ENCODE data around the gene PKDCC. TPM values are rescaled to one million over a fixed set of nuclear protein-coding genes. Genes with fewer than 3 reads are reported as not detected.

The PKDCC gene
- total and polyA plus RNA-seq, 5 experiments from 2014 or later, result not detected

DNA sequence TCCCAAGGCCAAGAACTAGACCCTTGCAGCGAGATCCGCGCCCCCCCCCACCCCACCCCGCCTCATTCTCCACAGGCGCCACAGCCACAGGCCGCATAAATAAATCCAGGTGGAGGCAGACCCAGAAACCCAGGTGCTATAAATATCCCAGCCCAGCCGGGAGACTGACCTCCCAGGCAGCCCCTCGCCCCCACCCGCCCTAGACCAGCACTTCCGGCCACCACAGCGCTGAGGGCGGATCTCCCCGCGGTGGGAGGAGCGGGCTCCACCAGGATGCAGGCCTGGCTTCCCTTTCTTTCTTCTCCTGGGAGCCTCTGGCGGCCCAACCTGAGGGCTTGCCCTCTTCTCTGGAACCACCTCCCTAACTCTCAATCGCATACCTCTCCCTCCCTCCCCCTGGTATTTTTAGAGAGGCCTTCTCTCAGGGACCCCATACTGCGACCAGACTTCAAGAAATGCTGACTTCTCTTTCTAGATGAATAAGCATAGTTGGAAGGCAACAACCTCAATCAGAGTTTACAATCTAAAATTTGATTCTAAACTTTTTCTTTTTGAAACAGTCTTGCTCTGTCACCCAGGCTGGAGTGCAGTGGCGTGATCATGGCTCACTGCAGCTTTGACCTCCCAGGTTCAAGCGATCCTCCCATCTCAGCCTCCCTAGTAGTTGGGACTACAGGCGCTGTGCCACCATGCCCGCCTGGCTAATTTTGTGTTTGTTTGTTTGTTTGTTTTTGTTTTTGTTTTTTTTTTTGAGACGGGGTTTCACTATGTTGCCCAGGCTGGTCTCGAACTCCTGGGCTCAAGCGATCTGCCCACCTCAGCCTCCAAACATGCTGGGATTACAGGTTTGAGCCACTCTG, 55.0 kb downstream of the PKDCC start:
- peak in 1 of 2 donors; percentile 0 for ATAC-seq
- Mint-ChIP-seq H3K36me3 (peaks cover 0 to 2% (median 0%) of the 10 kb centered on the region in 3 donors), H3K4me3 (peak overlapping the region; percentile 77 to 90 (median 85)), H3K27ac (peak overlapping the region in 1 of 10 donors; percentile 99), H3K4me1 (peaks cover 31 to 63% (median 39%) of the 10 kb centered on the region in 4 donors), H3K27me3 (no peaks in the 10 kb centered on the region), H3K9me3 (peaks cover 0 to 9% (median 0%) of the 10 kb centered on the region in 9 donors)
- POLR2A ChIA-PET, result interaction anchor here (0.6 to 4.1 kb wide), 13 partner anchors 11 to 84 kb away, joined by 4 to 72 read pairs (median 6); no protein-coding TSS in a partner anchor
- DNase-seq, result peak in 7 of 10 donors; percentile 18 to 65 (median 31)

DNA sequence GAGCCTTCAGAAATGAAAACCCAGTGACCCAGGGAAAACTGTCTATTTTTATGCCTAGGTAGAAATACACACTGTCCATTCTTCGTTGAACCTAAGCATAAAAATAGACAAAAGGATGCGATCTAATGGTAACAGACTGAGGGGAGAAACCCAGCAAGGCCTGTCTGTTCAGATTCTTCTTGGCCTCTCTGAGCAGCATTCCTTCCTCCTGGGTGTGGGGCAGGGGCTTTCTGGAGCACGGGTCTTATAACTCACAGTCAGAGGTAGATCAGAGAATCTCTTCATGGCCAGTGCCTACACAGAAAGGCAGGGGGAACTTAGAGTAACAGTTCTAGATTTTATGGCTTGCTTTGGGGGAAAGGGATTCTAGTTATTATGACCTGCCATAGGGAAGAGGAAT, 56.0 kb downstream of the PKDCC start:
- no peaks in the 10 kb centered on the region for H3K27me3 Mint-ChIP-seq
- peak overlapping the region in 4 of 10 donors; percentile 58 to 72 (median 66) for H3K4me3 Mint-ChIP-seq
- no peak overlapping the region for H3K27ac Mint-ChIP-seq
- H3K36me3 Mint-ChIP-seq, result peaks cover 0 to 2% (median 0%) of the 10 kb centered on the region in 3 donors
- peaks cover 0 to 9% (median 0%) of the 10 kb centered on the region in 9 donors for H3K9me3 Mint-ChIP-seq
- ATAC-seq (no peak), DNase-seq (no peak)
- H3K4me1 Mint-ChIP-seq, result peaks cover 21 to 53% (median 32%) of the 10 kb centered on the region in 4 donors
- POLR2A ChIA-PET, result interaction anchor here (0.7 to 8.0 kb wide), 5 partner anchors 10 to 67 kb away, joined by 6 to 149 read pairs (median 9); no protein-coding TSS in a partner anchor

DNA sequence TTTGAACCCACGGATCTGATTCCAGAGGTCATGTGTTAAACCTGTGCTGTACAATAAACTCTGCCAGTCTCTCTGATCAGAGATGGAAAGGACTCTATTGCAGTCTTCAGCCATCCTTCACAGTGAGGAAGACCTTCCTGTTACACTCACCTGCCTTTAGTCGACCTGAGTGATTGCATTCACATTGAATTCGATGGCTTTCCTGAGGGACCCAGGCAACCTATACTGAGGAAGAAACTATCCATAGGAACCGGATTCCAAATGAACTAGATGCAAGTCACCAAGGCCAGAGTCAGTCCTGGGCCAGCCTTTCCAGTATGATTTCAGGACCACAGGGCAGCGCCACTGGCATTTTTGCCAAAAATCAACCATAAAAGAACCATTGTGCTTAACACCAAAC, 56.8 kb downstream of the PKDCC start:
- no peaks in the 10 kb centered on the region for H3K27me3 Mint-ChIP-seq
- DNase-seq, result no peak
- H3K4me1 Mint-ChIP-seq, result peaks cover 13 to 45% (median 25%) of the 10 kb centered on the region in 4 donors
- H3K36me3 Mint-ChIP-seq, result peaks cover 0 to 2% (median 0%) of the 10 kb centered on the region in 3 donors
- no peak overlapping the region for H3K27ac Mint-ChIP-seq
- H3K4me3 Mint-ChIP-seq, result peak overlapping the region in 5 of 10 donors; percentile 2 to 72 (median 65)
- ATAC-seq, result no peak
- peaks cover 0 to 7% (median 0%) of the 10 kb centered on the region in 9 donors for H3K9me3 Mint-ChIP-seq
- POLR2A ChIA-PET, result interaction anchor here (1.4 to 8.0 kb wide), 9 partner anchors 13 to 706 kb away, joined by 5 to 149 read pairs (median 8); partner anchors contain the start of gene EML4

DNA sequence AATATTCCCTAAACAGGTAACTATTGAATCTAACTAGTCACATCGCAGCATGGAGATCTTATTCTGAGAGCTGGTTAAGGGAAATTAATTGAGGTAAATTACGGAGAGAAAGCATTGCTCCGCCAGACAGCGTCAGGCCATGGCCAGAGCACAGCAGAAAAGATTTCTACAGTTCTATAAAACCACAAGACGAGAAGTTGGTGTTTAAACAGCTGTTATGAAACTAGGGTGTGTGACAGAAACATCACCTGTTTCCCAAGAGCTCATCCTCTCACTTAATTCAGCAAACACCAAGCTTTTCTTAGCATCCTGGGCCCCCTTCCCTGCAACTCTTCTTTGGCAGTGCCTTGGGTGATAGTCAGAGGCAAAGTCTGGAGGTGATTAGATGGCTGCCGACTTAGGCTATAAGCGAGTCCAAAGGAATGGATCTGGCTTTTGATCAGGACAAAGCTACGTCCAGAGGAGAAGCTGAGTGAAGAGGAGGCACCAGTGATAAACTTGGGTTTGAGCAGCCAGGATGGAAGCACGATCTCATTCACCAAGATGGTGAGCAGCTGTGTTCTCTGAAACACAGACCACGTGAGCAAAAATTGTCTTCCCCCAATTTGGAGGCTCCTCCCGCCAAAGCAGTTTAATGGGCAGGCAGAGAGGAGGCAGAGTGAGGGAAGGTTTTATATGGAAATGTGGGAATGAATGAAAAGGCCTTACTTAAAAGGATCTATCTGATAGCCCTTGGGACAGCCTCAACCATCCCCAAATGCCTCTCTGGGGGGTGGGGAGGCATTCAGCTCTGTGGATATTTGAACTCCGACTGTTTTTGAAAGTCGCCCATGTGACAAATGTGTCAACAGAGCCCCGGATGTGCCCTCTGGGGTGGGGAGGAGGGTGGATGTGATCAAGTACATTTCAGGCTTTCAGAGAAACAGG, 57.8 kb downstream of the PKDCC start:
- peak; percentile 41 to 55 for ATAC-seq
- no peak overlapping the region for H3K27ac Mint-ChIP-seq
- peak; percentile 53 to 93 (median 84) for DNase-seq
- H3K4me1 Mint-ChIP-seq, result peaks cover 3 to 35% (median 18%) of the 10 kb centered on the region in 4 donors
- peaks cover 0 to under 1% (median 0%) of the 10 kb centered on the region in 9 donors for H3K9me3 Mint-ChIP-seq
- no peaks in the 10 kb centered on the region for H3K36me3 Mint-ChIP-seq
- H3K27me3 Mint-ChIP-seq, result no peaks in the 10 kb centered on the region
- POLR2A ChIA-PET, result interaction anchor here (0.6 to 8.0 kb wide), 20 partner anchors 9 to 1029 kb away, joined by 3 to 149 read pairs (median 7); partner anchors contain the start of gene EML4
- H3K4me3 Mint-ChIP-seq, result no peak overlapping the region

DNA sequence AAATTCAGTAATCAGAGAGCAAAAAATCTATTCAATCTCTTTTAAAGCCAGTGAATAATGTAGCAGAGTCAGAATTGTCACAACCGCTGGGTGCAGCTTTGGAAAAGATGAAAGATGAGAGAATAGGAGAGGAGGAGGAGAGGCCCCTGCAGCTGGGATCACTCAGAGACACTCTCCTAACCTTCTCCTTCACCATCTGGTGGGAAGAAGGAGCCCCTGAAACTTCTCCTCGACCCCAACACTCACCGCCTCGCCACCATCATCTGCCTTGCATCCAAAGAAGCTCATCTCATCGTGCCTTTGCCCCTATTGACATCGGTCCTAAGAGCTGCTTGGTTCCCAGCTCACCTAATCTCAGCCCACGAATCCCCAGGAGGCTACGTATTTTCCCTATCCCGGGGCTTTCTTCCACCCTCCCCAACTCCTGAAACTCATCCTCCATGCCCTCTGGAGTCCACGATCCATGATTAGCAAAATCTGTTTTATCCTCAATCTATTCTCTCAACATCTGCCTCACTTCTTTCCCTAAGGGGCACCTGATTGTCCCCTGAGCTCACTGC, 58.5 kb downstream of the PKDCC start:
- no peak for ATAC-seq
- H3K4me1 Mint-ChIP-seq, result peaks cover 0 to 33% (median 15%) of the 10 kb centered on the region in 4 donors

DNA sequence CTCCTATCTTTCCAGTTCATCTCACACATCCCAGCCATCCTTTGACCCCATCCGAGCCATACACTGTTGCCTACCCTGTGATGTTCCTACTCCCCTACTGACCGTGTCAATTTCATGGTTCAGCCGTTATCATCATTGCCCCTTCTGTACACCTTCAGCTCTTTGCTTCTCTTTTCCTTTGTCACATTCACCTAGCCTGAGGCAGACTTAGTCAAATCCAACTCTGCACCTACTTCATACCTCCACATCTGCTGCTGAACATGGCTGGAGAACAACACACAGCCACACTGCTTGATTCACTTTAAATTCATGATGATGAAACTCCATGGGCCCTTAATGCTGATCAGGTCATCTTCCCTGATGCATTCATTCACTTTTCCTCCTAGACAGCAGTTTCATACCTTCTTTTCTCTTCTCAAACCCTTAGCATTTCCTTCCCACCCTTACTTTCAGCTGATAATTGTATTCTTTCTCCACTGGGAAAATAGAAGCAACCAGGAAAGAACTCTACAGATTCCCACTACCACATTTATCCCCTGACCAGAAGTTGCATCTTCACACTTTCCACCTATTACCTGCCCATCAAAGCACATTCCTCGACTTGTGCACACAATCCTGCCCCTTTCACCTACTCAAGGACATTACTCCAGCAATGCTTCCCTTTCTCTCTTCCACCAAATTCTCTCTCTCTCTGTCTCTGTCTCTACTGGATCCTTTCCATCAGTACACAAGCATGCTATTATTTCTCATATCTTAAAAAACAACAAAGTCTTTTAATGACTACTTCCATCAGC, 59.6 kb downstream of the PKDCC start:
- POLR2A ChIA-PET, result interaction anchor here (2.2 to 8.0 kb wide), 6 partner anchors 11 to 64 kb away, joined by 8 to 149 read pairs (median 27); no protein-coding TSS in a partner anchor
- DNase-seq (no peak), ATAC-seq (no peak)
- H3K27me3 Mint-ChIP-seq, result no peaks in the 10 kb centered on the region
- no peaks in the 10 kb centered on the region for H3K36me3 Mint-ChIP-seq
- peaks cover 7 to 30% (median 14%) of the 10 kb centered on the region in 4 donors for H3K4me1 Mint-ChIP-seq
- H3K9me3 Mint-ChIP-seq, result no peaks in the 10 kb centered on the region
- no peak overlapping the region for H3K27ac Mint-ChIP-seq
- H3K4me3 Mint-ChIP-seq, result no peak overlapping the region

More for the DNA sequence above, 58.5 kb downstream of the PKDCC start:
- Mint-ChIP-seq H3K36me3 (no peaks in the 10 kb centered on the region), H3K4me3 (no peak overlapping the region), H3K27ac (no peak overlapping the region), H3K9me3 (no peaks in the 10 kb centered on the region), H3K27me3 (no peaks in the 10 kb centered on the region)
- DNase-seq, result no peak
- POLR2A ChIA-PET, result interaction anchor here (0.9 to 8.0 kb wide), 14 partner anchors 10 to 704 kb away, joined by 3 to 149 read pairs (median 9); partner anchors contain the start of gene EML4

Other genes starting within 250 kb of the PKDCC start
- 100 to 1,000 TPM; 108 to 111 TPM for gene EML4, start 121.3 kb downstream of the PKDCC start, total RNA-seq
- 10 to 100 TPM; 37.8 to 48.1 (median 44.7) TPM for gene EML4, start 121.3 kb downstream of the PKDCC start, polyA plus RNA-seq